SK-N-SH (cell line): ENCODE results near the gene WRAP73. TPM values are rescaled to one million over a fixed set of nuclear protein-coding genes. Genes with fewer than 3 reads are reported as not detected.

Experiments
- CTCF ChIA-PET: fragments of 300-600, 350-600 bp; formaldehyde crosslinking; extraction: SDS; loops from one replicate; lab custom pipeline; 2021; lab: Yijun Ruan, JAX
- POLR2A ChIA-PET: fragments of 350-600 bp; sonication (Branson Sonifier 250); formaldehyde crosslinking; extraction: SDS; loops from one replicate; lab custom pipeline; 2020; ENCODE audit warnings: antibody characterized with exemption, inconsistent platforms; lab: Yijun Ruan, JAX
- DNase-seq: peaks from one replicate; pipeline ENCODE4 v3.0.0; 2012
- H2AFZ ChIP-seq: fragments of 200-600 bp; sonication (generic); 2 replicates; pipeline ENCODE4 v1.8.1; 2016; ENCODE audit warnings: antibody characterized with exemption, mild to moderate bottlenecking, low read depth
- H3F3A ChIP-seq: fragments of 200-600 bp; sonication (generic); replicated peaks from 2 replicates; pipeline ENCODE3; 2016; ENCODE audit warnings: antibody characterized with exemption, mild to moderate bottlenecking; ENCODE audit not compliant: insufficient read depth
- H3K27ac ChIP-seq, 2 experiments: fragments of 200-500 bp in 1 of 2; fragments of 200-600 bp in 1 of 2; sonication (Bioruptor generic) in 1 of 2; sonication (generic), shearing (Covaris generic) in 1 of 2; 2 replicates each; pipeline versions ENCODE4 v1.5.1 to v1.6.1; 2014 to 2016; ENCODE audit warnings: low read depth in 2 of 2, inconsistent platforms in 1 of 2, low read length in 1 of 2, mild to moderate bottlenecking in 1 of 2, mixed read lengths in 1 of 2
- H3K27me3 ChIP-seq: fragments of 200-600 bp; sonication (generic), shearing (Covaris generic); 2 replicates; pipeline ENCODE4 v1.6.1; 2016; ENCODE audit warnings: mixed run types; ENCODE audit not compliant: insufficient read depth
- H3K36me3 ChIP-seq, 2 experiments: fragments of 200-500 bp in 1 of 2; fragments of 200-600 bp in 1 of 2; sonication (Bioruptor generic) in 1 of 2; sonication (generic) in 1 of 2; replicated peaks in 1 of 2; 2 replicates each; pipeline versions ENCODE3 to v1.5.1; 2014 to 2016; ENCODE audit warnings: low read length in 1 of 2, mild to moderate bottlenecking in 1 of 2; ENCODE audit not compliant: insufficient read depth in 2 of 2, control insufficient read depth in 1 of 2
- H3K4me1 ChIP-seq, 2 experiments: fragments of 200-500 bp in 1 of 2; fragments of 200-600 bp in 1 of 2; sonication (Bioruptor generic) in 1 of 2; sonication (generic), shearing (Covaris generic) in 1 of 2; 2 replicates each; pipeline versions ENCODE4 v1.5.1 to v1.6.1; 2014 to 2016; ENCODE audit warnings: low read depth in 1 of 2, low read length in 1 of 2, mixed run types in 1 of 2; ENCODE audit not compliant: insufficient read depth in 2 of 2, control insufficient read depth in 1 of 2
- H3K4me2 ChIP-seq: fragments of 200-600 bp; sonication (generic), shearing (Covaris generic); 2 replicates; pipeline ENCODE4 v1.6.1; 2017; ENCODE audit warnings: mixed run types
- H3K4me3 ChIP-seq, 2 experiments: fragments of 200-500 bp in 1 of 2; fragments of 200-600 bp in 1 of 2; sonication (Bioruptor generic) in 1 of 2; sonication (generic), shearing (Covaris generic) in 1 of 2; 2 replicates each; pipeline versions ENCODE4 v1.5.1 to v1.8.1; 2014 to 2016; ENCODE audit warnings: low read depth in 2 of 2, inconsistent platforms in 1 of 2, low read length in 1 of 2, mild to moderate bottlenecking in 1 of 2, mixed read lengths in 1 of 2, moderate library complexity in 1 of 2
- H3K79me2 ChIP-seq: fragments of 200-600 bp; sonication (generic); 2 replicates; pipeline ENCODE4 v1.8.1; 2017; ENCODE audit warnings: mild to moderate bottlenecking; ENCODE audit not compliant: insufficient read depth
- H3K9ac ChIP-seq: fragments of 200-600 bp; sonication (generic); 2 replicates; pipeline ENCODE4 v1.6.1; 2017; ENCODE audit warnings: mixed run types
- H3K9me2 ChIP-seq: fragments of 200-600 bp; sonication (generic); 2 replicates; pipeline ENCODE4 v1.6.1; 2017; ENCODE audit warnings: mixed run types
- H3K9me3 ChIP-seq: fragments of 200-600 bp; sonication (generic); 2 replicates; pipeline ENCODE4 v1.6.1; 2017; ENCODE audit warnings: mixed run types, mild to moderate bottlenecking, moderate library complexity
- H4K20me1 ChIP-seq: fragments of 200-600 bp; sonication (generic); 2 replicates; pipeline ENCODE4 v1.6.1; 2017; ENCODE audit warnings: mild to moderate bottlenecking, mixed run types; ENCODE audit not compliant: insufficient read depth
- FOSL2 ChIP-seq: IDR thresholded peaks from 2 replicates; pipeline ENCODE4 v1.4.0; 2012; ENCODE audit warnings: low read depth, mild to moderate bottlenecking, moderate library complexity, borderline replicate concordance
- GATA2 ChIP-seq: sonication (generic); formaldehyde crosslinking; IDR thresholded peaks from 2 replicates; pipeline ENCODE4 v1.5.0; 2020; ENCODE audit warnings: mild to moderate bottlenecking, missing genetic modification reagents
- JUND ChIP-seq: IDR thresholded peaks from 2 replicates; pipeline ENCODE4 v1.4.0; 2012
- MEF2A ChIP-seq: IDR thresholded peaks from 2 replicates; pipeline ENCODE4 v1.4.0; 2012; ENCODE audit warnings: low read depth, borderline replicate concordance
- NRF1 ChIP-seq: IDR thresholded peaks from 2 replicates; pipeline ENCODE4 v1.6.1; 2012; ENCODE audit warnings: low read depth, mild to moderate bottlenecking, low read length
- PBX3 ChIP-seq: IDR thresholded peaks from 2 replicates; pipeline ENCODE4; 2012
- REST ChIP-seq: IDR thresholded peaks from 2 replicates; pipeline ENCODE4 v1.6.1; 2012; ENCODE audit warnings: mild to moderate bottlenecking, low read depth, low read length, moderate library complexity
- SMC3 ChIP-seq: IDR thresholded peaks from 2 replicates; pipeline ENCODE4 v1.6.1; 2012; ENCODE audit warnings: low read depth, low read length, improper control_type of control experiment
- TEAD4 ChIP-seq: IDR thresholded peaks from 2 replicates; pipeline ENCODE4 v1.4.0; 2012; ENCODE audit warnings: mild to moderate bottlenecking, borderline replicate concordance; ENCODE audit not compliant: insufficient read depth
- YY1 ChIP-seq: IDR thresholded peaks from 2 replicates; pipeline ENCODE4 v1.4.0; 2012; ENCODE audit warnings: low read depth, mild to moderate bottlenecking
- WGBS: methylation state at CpG from one replicate; pipeline ENCODE4 v1.1.6; 2017; ENCODE audit warnings: low lambda C conversion rate; 5-methylcytosine and 5-hydroxymethylcytosine counted together
- polyA plus RNA-seq, 3 experiments: library from polyadenylated mRNA; depleted of rRNA; stranded (reverse); fragments of >200 nt; gene quantifications; 2 replicates each; pipeline ENCODE4 v1.2.3, GENCODE V29; 2012
- TF ChIP-seq, protein P1 (sequence below): IDR thresholded peaks from 2 replicates; pipeline ENCODE4 v1.4.0; 2012; ENCODE audit warnings: low read depth, borderline replicate concordance
- TF ChIP-seq, protein P2 (sequence below): fragments of 200-600 bp; sonication (generic); IDR thresholded peaks from 2 replicates; pipeline ENCODE4 v1.6.1; 2017; ENCODE audit warnings: antibody characterized with exemption, mild to moderate bottlenecking, moderate library complexity
- TF ChIP-seq, protein P3 (sequence below): IDR thresholded peaks from 2 replicates; pipeline ENCODE4 v1.4.0; 2012; ENCODE audit warnings: low read depth

The WRAP73 gene
- polyA plus RNA-seq, 1 of the 3 experiments (the other 2 are of a cell fraction), result 61.9 TPM

DNA sequence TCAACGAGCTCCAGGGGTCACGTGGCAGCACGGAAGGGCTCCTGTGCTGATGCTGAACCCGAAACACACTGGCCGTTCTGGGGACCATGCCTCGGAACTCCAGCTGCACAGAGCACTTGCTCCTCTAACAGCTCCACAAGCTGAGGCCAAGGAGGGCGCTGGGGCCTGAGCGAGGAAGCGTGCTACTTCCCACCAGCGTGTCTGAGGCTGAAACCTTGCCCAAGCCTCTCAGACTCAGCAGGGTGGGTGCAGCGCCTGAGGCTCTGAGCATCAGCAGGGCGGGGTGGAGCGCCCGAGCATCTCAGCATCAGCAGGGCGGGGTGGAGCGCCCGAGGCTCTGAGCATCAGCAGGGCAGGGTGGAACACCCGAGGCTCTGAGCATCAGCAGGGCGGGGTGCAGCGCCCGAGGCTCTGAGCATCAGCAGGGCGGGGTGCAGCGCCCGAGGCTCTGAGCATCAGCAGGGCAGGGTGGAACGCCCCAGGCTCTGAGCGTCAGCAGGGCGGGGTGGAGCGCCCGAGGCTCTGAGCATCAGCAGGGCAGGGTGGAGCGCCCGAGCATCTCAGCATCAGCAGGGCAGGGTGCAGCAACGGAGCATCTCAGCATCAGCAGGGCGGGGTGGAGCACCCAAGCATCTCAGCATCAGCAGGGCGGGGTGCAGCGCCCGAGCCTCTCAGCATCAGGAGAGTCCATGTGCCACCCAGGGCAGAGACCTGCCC is 9.6 kb downstream of the WRAP73 start:
- WGBS, result 93% methylated on average over 17 of the region's 36 CpGs

GRCh38 chr1:3639397-3639911 is 10.4 kb downstream of the WRAP73 start:
- no peaks in the 10 kb centered on the region for H3K4me1 ChIP-seq
- no peak overlapping the region for H3K9ac ChIP-seq
- ChIA-PET POLR2A (interaction anchor here (0.9 to 2.0 kb wide), 2 partner anchors 10 to 11 kb away, joined by 3 to 5 read pairs; no protein-coding TSS in a partner anchor), CTCF (no interaction called here)
- no peaks in the 10 kb centered on the region for H3K79me2 ChIP-seq
- H3K4me2 ChIP-seq, result no peak overlapping the region
- no peaks in the 10 kb centered on the region for H3K9me2 ChIP-seq
- no peaks in the 10 kb centered on the region for H4K20me1 ChIP-seq
- DNase-seq, result no peak
- no peak overlapping the region for H2AFZ ChIP-seq
- 100% methylated on average over 3 of the region's 23 CpGs for WGBS
- H3F3A ChIP-seq, result no peaks in the 10 kb centered on the region
- no peak overlapping the region for H3K27ac ChIP-seq
- no peaks in the 10 kb centered on the region for H3K9me3 ChIP-seq
- no peak overlapping the region for H3K4me3 ChIP-seq
- TF ChIP-seq SMC3 (no peak), FOSL2 (no peak), PBX3 (no peak), JUND (no peak), TEAD4 (no peak), GATA2 (CRISPR knock-in tag) (no peak), NRF1 (no peak)
- TF ChIP-seq, protein P1, sequence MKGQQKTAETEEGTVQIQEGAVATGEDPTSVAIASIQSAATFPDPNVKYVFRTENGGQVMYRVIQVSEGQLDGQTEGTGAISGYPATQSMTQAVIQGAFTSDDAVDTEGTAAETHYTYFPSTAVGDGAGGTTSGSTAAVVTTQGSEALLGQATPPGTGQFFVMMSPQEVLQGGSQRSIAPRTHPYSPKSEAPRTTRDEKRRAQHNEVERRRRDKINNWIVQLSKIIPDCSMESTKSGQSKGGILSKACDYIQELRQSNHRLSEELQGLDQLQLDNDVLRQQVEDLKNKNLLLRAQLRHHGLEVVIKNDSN, result no peak
- TF ChIP-seq, protein P2, sequence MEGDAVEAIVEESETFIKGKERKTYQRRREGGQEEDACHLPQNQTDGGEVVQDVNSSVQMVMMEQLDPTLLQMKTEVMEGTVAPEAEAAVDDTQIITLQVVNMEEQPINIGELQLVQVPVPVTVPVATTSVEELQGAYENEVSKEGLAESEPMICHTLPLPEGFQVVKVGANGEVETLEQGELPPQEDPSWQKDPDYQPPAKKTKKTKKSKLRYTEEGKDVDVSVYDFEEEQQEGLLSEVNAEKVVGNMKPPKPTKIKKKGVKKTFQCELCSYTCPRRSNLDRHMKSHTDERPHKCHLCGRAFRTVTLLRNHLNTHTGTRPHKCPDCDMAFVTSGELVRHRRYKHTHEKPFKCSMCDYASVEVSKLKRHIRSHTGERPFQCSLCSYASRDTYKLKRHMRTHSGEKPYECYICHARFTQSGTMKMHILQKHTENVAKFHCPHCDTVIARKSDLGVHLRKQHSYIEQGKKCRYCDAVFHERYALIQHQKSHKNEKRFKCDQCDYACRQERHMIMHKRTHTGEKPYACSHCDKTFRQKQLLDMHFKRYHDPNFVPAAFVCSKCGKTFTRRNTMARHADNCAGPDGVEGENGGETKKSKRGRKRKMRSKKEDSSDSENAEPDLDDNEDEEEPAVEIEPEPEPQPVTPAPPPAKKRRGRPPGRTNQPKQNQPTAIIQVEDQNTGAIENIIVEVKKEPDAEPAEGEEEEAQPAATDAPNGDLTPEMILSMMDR, result no peak
- TF ChIP-seq, protein P3, sequence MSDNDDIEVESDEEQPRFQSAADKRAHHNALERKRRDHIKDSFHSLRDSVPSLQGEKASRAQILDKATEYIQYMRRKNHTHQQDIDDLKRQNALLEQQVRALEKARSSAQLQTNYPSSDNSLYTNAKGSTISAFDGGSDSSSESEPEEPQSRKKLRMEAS, result no peak
- H3K27me3 ChIP-seq, result no peaks in the 10 kb centered on the region
- H3K36me3 ChIP-seq, result peaks cover 4 to 71% of the 10 kb centered on the region in 2 experiments

More for the DNA sequence above, 9.6 kb downstream of the WRAP73 start:
- Histone ChIP-seq H3K27me3 (no peaks in the 10 kb centered on the region), H3K4me1 (no peaks in the 10 kb centered on the region), H3K36me3 (peaks cover 4 to 71% of the 10 kb centered on the region in 2 experiments), H3K9me3 (no peaks in the 10 kb centered on the region), H3K4me3 (no peak overlapping the region), H4K20me1 (no peaks in the 10 kb centered on the region), H3K27ac (no peak overlapping the region), H2AFZ (no peak overlapping the region), H3K79me2 (no peaks in the 10 kb centered on the region), H3K9me2 (no peaks in the 10 kb centered on the region), H3K9ac (no peak overlapping the region), H3F3A (no peaks in the 10 kb centered on the region), H3K4me2 (no peak overlapping the region)
- TF ChIP-seq YY1, result no peak
- TF ChIP-seq MEF2A, result no peak
- TF ChIP-seq JUND, result no peak
- TF ChIP-seq REST, result no peak
- POLR2A ChIA-PET, result interaction anchor here (0.9 kb wide), 1 partner anchor 11 kb away, joined by 3 read pairs; no protein-coding TSS in a partner anchor
- no peak for DNase-seq
- CTCF ChIA-PET, result no interaction called here
